GM19193 (cell line): ENCODE data around the gene NFIA.

ENCODE experiments used
- POLR2A ChIP-seq: IDR thresholded peaks from 4 replicates; pipeline ENCODE4 v1.6.1; 2011; ENCODE audit not compliant: insufficient read depth, insufficient read length; ENCODE audit errors: extremely low read depth

Gene NFIA

DNA sequence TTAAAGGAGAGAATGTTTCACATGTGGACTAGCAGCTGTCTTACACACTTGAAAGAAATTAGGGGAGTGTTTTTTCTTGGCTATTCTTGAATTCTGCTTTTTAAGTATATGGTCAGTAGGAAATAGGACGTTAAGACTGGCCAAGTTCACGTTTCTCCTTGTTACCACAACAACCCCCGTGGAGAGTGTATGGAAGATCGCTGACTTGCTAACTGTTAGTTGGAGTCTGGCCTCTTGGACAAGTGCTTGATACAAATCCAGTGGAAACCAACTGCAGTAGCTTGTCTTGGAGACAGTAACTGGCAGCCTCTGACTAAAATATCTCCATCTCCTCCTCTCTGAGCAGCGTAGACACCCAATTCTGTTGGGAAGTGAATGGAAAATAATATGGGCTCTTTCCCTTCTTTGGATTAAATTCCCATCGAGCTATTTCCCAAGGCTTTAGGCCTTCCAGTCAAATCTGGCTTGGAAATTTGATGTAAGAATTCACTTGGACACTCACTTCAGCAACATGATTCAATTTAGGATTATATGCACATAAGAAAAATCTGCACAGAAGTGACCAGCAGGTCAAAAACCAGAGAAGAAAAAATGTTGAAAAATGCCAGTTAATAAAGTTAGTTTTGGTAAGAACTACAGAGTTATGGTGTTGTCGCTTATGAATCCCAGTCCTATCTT, 3.6 kb upstream of the NFIA start:
- no peak for TF ChIP-seq POLR2A

DNA sequence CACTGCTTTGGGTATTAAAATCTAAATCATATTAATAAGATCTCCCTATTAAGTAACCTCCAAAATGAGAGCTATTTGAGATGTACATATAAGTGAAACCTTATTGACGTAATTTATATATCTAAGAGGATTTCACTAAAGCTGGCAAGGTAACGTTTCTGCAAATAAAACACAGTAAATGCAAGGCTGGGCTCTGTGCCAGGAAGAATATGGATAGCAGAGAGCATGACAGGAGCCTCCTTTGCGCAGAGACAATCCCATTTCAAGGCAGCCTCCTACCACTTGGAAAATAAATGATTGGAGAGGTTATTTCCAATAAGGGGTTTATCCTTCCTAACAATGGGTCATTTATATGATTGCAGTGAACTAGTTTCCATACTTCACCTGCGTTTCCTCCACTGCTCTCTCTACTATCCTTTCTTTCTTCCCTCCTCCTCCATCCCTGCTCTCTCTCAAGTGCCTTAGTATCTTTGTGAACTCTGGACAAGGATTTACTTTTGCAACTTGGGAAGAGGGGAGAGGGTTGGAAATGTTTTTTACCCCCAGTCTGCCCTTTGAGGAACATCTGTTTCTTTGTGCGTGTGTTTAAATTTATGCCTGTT, 3.0 kb upstream of the NFIA start:
- TF ChIP-seq POLR2A: no peak

DNA sequence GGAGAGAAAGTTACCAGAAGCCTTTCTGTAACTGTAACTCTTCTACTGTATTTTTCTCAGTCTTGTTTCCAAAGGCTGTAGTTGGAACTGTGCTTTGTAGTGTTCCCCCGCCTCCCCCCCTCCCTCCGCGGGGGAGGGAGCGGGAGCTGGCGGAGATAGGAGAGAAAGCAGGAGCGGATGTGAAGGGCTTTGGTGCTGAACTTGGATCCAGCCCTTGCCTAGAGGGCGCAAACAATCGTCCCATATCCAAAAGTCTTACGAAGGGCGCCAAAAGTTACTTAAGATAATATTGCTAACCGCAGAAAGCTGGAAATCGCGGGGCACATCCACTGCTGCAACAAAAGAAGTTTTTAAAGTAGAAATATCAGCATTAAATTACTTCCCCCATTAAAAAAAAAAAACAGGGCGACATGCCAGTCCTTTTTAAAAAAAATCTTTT, 2.4 kb upstream of the NFIA start:
- TF ChIP-seq POLR2A: no peak

DNA sequence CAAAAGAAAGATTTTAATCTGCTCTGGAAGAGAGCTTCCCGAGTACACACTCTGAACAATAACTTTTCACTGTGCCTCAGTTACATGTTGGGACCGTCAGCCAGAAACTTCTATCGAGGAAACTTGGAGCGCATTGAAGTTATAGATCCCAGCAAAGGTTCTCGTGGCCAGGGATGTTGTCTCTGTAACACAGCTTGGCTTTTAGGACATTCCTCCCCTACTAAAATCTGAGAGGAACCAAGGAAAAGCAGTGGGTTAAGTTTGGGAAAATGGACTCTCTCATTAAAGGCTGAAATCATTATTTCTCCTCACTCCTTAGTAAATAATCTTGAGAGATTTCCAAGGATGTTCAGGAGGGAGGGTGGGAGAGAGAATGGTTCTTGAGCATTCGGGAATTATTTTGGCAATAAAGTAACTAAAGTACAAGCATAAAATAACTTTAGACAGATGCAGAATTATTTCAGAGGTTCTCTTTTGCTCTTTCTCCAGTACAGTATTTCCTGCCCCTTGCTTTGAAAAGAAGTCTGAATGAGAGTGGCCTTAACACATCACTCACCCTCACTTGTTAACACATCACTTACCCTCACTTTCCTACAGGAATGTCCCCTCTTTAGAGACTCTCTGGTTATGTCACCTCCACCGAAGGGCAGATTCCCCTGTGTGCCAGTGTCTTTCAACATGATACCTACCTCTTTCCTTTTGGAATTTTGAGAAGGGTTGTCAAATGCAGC, 1.8 kb upstream of the NFIA start:
- no peak for TF ChIP-seq POLR2A

DNA sequence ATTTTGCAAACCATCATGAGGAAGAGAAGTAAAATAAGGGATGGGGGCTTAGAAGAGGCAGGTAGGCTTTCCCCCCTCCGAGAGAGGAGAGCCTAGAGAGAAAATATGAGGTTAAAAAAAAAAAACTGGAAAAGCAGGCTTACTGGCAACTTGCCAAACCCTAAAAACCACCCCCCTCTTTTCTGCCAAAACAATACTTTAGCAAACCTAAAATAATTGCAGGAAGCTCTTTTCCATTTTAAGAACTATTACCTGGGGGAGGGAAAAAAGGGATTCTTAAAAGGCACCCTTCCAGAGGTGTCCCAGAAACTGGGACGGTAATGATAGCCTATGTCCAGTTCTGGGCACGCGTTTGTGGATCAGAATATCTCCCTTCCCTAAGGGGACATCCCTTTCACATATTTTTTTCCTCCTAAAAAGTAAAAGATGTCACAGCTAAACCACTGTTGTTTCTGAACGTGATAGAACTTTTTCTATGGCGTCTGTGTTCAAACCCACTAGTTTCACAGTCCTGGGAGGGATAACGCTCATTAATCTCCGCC, 1.1 kb upstream of the NFIA start:
- TF ChIP-seq POLR2A: no peak

DNA sequence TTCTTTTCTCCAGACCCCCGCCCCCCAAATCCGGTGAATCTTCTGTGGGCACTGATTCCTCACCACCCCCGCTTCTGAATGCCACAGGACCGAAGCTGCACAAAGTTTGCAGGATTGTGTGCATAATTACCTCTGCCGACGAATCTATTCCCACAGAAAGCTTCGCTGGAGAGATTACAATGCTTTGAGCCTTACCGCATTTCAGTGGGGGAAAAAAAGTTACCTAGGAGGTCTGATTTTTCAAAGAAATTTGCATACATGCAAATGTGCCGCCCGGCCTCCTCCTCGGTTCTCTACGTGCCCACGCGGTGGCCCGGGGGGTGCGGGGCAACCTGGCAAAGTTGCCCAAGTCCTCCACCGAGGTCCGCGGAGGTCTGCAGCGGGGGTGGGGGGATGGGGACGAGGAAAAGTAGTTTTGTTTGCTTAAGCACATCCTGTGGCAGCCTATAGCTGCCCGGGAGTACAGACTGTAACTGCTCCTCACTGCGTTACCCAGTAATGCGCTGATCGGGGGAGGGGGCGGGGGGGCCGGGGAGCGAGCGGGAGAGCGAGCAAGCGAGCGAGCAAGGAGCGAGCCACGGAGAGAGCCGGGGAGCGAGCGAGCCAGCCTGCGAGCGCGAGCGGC, 563 bp upstream of the NFIA start:
- no peak for TF ChIP-seq POLR2A

DNA sequence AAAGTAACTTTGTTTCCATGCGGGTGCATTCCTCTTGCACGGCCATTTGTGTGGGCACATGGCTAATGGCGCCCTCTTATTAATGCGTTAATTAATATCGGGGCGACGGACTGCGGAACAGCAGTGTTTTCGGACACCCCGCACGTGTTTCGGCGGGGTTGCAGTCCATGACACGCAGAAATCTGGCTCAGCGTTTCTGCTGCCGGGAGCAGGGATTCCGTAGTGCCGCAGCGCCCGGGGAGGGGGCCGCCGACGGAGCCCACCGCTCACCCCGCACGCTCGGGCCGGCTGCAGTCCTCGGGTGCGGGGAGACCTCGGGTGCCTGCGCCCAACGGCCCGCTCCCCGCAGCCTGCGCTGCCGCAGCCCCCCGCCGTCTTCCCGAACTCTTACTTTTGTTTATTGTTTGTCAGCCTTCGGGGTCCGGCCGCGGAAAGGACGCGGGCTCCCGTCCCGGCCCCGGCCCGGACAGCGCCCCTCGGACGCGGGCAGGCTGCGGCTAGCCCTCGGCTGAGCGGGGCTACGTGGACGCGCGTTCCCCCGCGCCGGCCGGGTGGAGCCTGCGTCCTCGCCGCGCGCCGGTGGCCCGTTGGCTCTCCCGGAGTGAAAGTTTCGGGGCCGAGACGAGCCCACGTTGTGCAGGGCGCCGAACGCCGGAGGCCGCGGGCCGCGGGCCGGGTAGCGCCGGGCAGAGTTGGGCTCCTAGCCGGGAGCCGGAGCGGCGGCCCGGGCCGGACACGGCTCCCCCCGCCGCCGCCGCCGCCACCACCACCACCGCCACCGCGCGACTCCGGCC, 849 bp downstream of the NFIA start:
- no peak for TF ChIP-seq POLR2A

DNA sequence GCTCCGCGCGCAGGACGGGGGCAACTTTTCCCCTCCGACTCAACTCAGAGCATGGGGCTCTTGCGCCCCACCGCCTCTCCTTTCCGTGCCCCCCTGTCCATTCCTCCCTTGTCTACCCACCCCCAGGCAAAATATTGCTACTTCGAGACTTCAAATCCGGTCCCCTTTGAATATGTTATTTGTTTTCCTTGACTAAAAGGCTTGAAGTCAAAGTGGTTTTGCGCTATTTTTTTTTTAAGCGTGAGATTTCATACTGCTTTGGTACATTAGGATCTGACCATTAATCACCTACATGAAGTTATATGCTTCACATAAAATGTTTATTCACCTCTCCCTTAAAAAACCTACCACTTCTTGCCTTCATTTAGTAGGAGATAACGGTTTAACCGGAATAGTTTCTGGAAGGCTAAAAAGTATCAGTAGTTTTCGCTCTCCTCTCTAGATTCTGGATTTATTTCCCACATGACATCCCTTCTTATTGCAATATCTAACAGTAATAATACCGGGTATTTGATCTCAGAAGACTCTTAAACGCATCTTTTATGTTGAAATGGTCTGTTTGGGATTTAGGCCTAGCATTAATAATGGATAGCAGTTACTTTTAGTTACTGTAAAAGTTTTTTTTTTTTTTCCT, 1.6 kb downstream of the NFIA start:
- TF ChIP-seq POLR2A: no peak

DNA sequence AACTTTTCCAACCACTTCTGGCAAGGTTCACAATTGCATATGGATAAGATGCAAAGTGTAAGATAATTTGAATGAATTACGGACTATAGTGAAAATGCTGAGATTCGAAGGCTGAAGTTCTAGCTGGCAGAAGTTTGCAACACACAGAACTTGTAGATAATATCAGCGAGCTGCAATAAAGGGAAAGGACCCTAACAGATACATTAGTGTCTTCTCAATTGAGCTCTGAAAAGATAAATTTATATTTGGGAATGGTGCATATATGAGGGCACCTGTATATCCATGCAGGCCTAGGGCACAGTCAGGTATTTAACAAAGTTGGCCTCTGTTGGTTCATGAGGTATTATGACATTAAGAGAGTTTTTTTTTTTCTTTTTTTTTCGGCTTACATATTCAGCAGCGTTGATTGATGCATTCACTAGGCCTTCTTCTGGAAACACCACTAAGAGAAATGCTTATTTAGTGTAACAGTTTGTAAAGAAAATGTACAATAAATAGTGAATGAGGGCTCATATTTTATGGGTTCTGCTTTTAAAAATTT, 2.2 kb downstream of the NFIA start:
- no peak for TF ChIP-seq POLR2A

DNA sequence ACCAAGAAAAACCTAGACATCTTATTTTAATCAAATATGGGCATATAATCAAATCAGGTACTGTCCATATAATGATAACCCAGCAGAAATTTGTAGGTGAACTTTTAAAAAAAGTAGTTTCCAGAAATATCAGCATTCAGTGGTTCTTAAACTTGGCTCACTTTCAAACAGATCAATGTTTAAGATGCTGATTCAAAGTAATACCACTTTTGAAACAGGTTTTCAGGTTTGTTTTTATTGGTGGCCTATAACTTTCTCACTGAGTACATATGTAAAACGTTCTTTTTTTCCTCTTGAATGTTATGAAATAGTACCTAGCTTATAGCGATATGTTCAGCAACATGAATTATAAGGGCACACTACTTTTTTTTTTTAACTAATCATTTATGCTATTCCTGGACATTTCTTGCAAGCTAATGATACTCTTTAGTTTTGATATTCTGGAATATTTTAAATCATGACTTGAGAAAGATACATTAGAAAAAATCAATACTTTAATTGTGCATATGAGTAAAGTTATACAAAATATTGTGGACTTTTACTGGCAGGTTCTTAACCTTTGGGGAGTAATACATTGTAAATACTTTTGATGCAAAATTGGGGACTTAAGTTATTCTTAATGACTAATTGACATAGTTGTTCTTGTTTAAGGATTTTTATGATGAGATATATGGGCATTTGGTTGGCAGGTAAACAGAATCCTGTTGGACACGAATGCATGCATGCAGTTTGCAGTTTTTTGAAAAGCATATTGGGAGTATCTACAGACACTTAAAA, 3.0 kb downstream of the NFIA start:
- no peak for TF ChIP-seq POLR2A

DNA sequence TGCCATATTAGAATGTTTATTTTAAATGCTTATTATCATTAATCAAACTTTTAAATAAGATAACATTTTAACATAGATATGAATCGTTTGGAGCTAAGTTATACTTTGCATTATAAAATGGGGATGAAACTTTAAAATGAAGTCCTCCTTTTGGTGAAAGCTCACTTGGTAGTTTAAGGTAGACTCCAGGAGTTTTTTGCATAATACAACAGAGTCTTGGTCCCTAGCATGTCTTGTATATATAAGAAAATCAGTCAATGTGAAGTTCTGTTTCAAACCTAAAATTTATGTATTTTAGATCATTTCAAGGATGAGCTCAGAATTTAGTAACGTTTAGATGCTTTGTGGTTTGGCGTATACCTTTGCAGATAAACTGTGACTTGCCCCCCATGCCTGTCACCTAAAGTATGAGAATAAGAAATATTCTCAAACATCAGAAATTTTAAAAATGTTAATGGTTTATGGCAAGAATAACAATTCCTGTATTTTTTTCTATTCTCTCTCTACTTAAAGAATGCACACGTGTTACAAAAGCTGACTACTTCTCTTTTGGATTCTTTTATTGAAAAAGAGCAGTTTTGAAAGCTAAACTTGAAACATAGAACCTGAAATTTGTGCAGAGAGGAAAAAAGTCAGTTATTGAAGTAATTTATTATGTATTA, 3.8 kb downstream of the NFIA start:
- TF ChIP-seq POLR2A: no peak

DNA sequence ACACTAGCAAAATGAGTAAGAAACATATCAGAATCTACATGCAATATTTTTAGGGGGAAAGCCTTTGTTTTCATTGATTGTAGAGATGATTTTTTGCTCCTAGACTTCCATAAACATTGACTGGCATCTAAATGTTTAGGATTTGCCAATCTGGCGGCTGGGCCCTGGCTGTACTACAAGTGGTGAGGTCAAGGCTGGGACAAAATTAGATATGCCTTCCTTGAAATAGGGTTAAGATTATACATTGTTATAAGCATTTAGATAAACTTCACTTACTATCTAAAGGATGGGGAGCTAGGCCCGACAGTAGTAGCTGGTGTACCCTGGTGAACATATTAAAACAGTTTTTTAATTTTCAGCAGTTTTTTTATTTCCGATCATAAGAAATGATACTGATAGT, 5.2 kb downstream of the NFIA start:
- TF ChIP-seq POLR2A: no peak
